Panc1 (cell line): ENCODE data around the gene SYNGR2.

Experiments used
- CTCF ChIP-seq: fragments of 450-650 bp; IDR thresholded peaks from 2 replicates; pipeline ENCODE4 v1.5.1; 2017; ENCODE audit warnings: mild to moderate bottlenecking
- POLR2AphosphoS5 ChIP-seq: IDR thresholded peaks from 2 replicates; pipeline ENCODE4 v1.6.1; 2012; ENCODE audit warnings: mild to moderate bottlenecking, low read depth, low read length, moderate library complexity
- REST ChIP-seq, 2 experiments: IDR thresholded peaks; 2 replicates each; pipeline ENCODE4 v1.6.1; 2011 to 2012; ENCODE audit warnings: low read depth in 2 of 2, control low read depth in 1 of 2, low read length in 1 of 2, mild to moderate bottlenecking in 1 of 2, moderate library complexity in 1 of 2; ENCODE audit not compliant: insufficient read depth in 1 of 2
- SIN3A ChIP-seq: IDR thresholded peaks from 2 replicates; pipeline ENCODE4 v1.6.1; 2012; ENCODE audit warnings: low read depth, mild to moderate bottlenecking, low read length, moderate library complexity, borderline replicate concordance; ENCODE audit not compliant: insufficient read depth
- TCF7L2 ChIP-seq: IDR thresholded peaks from 2 replicates; pipeline ENCODE4 v1.6.1; 2011; ENCODE audit warnings: mild to moderate bottlenecking, low read depth, low read length, inconsistent platforms

- no peak for TF ChIP-seq REST (IDR thresholded peaks at IDR 0.05; ENCODE audit: insufficient read depth in 1 of 2, low read depth in 2 of 2, low read length in 1 of 2)
- no peak for TF ChIP-seq CTCF
- no peak for TF ChIP-seq POLR2AphosphoS5
- TF ChIP-seq SIN3A = no peak
- no peak for TF ChIP-seq TCF7L2
Measured at GRCh38 chr17:78125138-78125913, 43.1 kb upstream of the SYNGR2 start.
